Prostate gland (tissue), 2 donors: ENCODE data around the gene TICAM1.
A peak's percentile ranks its signal among the peaks of the same experiment; 100 is the strongest.

Experiments used
- POLR2A ChIP-seq: fragments of 450-650 bp; IDR thresholded peaks from one replicate; pipeline ENCODE4 v1.6.1; 2016; ENCODE audit warnings: antibody characterized with exemption, mild to moderate bottlenecking
- POLR2AphosphoS5 ChIP-seq: sonication (generic); formaldehyde crosslinking; IDR thresholded peaks from one replicate; pipeline ENCODE4 v1.6.1; 2017; ENCODE audit warnings: antibody characterized with exemption
- TF ChIP-seq, protein P1 (sequence below), 4 experiments: fragments of 200-600 bp in 2 of 4; fragments of 450-650 bp in 2 of 4; sonication (generic) in 2 of 4; IDR thresholded peaks; 1 replicate in 3 of 4; 2 replicates in 1 of 4; pipeline ENCODE4 v1.5.1; 2016 to 2019; ENCODE audit warnings: antibody characterized with exemption in 4 of 4, mild to moderate bottlenecking in 2 of 4, moderate library complexity in 2 of 4

DNA sequence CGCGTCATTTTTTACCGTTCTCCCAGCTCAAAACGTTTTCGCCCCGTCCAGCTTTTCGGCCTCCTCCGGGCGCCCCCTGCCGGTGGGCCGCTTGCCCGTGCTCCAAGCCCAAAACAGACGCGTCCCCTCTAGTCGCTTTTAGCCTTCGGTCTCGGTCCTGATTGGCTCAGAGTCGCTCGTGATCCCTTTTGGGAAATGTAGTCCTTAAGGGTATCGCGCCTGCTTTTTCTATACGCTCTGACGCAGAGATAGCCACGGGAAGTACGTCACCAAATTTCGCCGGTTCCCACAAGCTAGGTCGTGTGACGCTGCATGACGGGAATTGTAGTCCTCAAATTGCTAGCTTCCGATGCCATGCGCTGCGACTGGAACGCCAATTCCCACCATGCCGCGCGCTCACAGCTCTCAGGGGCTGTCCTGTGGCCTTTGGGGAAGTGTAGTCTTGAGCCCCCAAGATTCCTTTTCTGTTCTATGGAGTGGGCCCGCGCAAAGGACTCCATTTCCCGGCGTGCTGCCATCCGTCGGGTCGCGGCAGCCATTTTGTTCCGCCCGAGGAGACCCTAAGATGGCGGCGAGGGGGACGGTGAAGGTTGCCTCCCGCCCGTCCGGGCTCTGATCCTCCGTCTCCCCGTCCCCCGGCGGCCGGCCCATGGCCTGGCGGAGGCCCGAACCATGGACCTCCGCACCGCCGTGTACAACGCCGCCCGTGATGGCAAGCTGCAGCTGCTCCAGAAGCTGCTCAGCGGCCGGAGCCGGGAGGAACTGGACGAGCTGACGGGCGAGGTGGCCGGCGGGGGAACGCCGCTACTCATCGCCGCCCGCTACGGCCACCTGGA is 40.1 kb downstream of the TICAM1 start, which contains the start of gene FEM1A:
- TF ChIP-seq, protein P1, sequence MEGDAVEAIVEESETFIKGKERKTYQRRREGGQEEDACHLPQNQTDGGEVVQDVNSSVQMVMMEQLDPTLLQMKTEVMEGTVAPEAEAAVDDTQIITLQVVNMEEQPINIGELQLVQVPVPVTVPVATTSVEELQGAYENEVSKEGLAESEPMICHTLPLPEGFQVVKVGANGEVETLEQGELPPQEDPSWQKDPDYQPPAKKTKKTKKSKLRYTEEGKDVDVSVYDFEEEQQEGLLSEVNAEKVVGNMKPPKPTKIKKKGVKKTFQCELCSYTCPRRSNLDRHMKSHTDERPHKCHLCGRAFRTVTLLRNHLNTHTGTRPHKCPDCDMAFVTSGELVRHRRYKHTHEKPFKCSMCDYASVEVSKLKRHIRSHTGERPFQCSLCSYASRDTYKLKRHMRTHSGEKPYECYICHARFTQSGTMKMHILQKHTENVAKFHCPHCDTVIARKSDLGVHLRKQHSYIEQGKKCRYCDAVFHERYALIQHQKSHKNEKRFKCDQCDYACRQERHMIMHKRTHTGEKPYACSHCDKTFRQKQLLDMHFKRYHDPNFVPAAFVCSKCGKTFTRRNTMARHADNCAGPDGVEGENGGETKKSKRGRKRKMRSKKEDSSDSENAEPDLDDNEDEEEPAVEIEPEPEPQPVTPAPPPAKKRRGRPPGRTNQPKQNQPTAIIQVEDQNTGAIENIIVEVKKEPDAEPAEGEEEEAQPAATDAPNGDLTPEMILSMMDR (IDR thresholded peaks at IDR 0.05): peak; percentile 90 to 100 (median 98)
- TF ChIP-seq POLR2A (peak; percentile 72), POLR2AphosphoS5 (peak; percentile 97)
